Effector memory CD4-positive, alpha-beta T cell (primary cell): ENCODE measurements around the gene PDE7B.
"Not testable (repeated sequence)": the region's sequence is repeated elsewhere in the genome, so short reads cannot be mapped to it uniquely, and the experiment has no call there.

Experiments
- DNase-seq, 3 donors: peaks; one replicate each; pipeline ENCODE4 v3.0.0-alpha.2; 2020
- H3K27ac ChIP-seq: 2 replicates; pipeline ENCODE4 v1.7.0; 2013; ENCODE audit warnings: mild to moderate bottlenecking, low read length, moderate library complexity; ENCODE audit not compliant: insufficient read depth, poor library complexity, severe bottlenecking
- H3K27me3 ChIP-seq: replicated peaks from 2 replicates; pipeline ENCODE4 v1.7.0; 2013; ENCODE audit warnings: mild to moderate bottlenecking, low read length; ENCODE audit not compliant: insufficient read depth, control insufficient read depth, poor library complexity, severe bottlenecking
- H3K36me3 ChIP-seq: 2 replicates; pipeline ENCODE4 v1.7.0; 2013; ENCODE audit warnings: mild to moderate bottlenecking, low read length, moderate library complexity; ENCODE audit not compliant: control insufficient read depth, insufficient read depth
- H3K4me1 ChIP-seq: 2 replicates; pipeline ENCODE4 v1.7.0; 2013; ENCODE audit warnings: low read length, mild to moderate bottlenecking; ENCODE audit not compliant: control insufficient read depth, insufficient read depth, poor library complexity, severe bottlenecking
- H3K4me3 ChIP-seq: 2 replicates; pipeline ENCODE4 v1.7.0; 2013; ENCODE audit warnings: low read length, low read depth, mild to moderate bottlenecking; ENCODE audit not compliant: insufficient read depth, poor library complexity, severe bottlenecking
- H3K9me3 ChIP-seq: 2 replicates; pipeline ENCODE4 v1.7.0; 2013; ENCODE audit warnings: mild to moderate bottlenecking, low read length, moderate library complexity; ENCODE audit not compliant: control insufficient read depth

Gene PDE7B

DNA sequence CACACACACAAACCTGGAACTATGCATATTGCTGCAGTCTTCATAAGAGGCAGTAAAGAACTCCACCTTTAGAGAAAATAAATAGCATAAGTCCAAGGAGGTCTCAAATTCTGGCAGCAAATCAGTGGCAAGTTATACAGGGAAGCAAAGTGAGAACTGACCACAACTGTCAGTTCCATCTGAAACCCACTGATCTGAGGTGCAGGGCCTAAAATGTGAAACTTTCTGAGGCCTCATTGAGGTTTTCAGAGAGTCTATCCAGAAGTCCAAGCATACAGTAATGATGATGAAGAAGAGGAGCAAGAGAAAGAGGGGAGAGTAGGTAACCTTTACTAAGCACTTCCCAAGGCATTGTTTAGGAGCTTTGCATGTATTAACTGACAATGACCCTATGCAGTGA is 362.4 kb downstream of the PDE7B start:
- H3K4me1 ChIP-seq: no peaks in the 10 kb centered on the region

DNA sequence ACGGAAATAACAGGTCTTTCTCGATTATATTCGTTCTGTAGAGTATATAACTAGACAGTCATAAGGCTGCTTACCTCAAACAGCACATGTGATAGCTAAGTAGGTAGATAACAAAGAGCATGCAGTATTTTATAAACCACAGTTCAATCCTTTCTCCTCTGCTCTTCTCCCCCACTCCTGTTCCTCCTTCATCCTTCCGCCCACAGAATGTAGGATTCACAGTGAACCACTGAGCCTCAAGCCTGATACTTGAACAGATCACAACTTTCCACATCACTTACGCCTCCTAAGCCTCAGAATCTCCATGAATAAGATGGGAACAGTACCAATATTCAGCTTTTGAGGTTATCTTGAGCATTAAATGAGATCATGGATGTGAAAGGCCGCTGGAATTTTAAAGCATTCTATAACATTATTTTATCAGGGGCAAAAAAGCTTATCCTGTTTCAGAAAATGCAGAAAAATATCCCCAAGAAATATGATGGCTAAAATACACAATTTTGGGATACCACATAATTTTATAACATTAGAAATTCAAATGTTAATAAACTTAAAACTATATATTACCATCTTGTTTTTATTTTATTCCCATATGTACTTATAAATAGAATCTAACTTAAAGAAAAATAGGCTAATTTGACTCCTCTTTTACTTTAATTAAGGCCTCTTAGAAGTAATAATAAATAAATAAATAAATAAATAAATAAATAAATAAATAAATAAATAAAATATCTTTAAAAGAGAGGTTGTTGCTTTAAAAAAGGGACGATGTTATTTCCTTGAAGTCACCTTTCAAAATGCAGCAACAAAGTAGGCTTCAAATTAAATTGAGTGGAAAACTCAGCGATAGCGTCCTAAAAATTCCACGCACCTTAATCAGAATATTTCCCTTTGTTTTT is 365.3 kb downstream of the PDE7B start:
- no peak for DNase-seq
- H3K27me3 ChIP-seq: no peaks in the 10 kb centered on the region
- H3K27ac ChIP-seq: no peak overlapping the region
- no peaks in the 10 kb centered on the region for H3K4me1 ChIP-seq
- H3K36me3 ChIP-seq: no peaks in the 10 kb centered on the region
- no peaks in the 10 kb centered on the region for H3K9me3 ChIP-seq
- no peak overlapping the region for H3K4me3 ChIP-seq

More for the DNA sequence above, 362.4 kb downstream of the PDE7B start:
- Histone ChIP-seq H3K9me3 (no peaks in the 10 kb centered on the region), H3K27ac (no peak overlapping the region), H3K4me3 (no peak overlapping the region), H3K27me3 (no peaks in the 10 kb centered on the region), H3K36me3 (no peaks in the 10 kb centered on the region)
- DNase-seq: no peak

DNA sequence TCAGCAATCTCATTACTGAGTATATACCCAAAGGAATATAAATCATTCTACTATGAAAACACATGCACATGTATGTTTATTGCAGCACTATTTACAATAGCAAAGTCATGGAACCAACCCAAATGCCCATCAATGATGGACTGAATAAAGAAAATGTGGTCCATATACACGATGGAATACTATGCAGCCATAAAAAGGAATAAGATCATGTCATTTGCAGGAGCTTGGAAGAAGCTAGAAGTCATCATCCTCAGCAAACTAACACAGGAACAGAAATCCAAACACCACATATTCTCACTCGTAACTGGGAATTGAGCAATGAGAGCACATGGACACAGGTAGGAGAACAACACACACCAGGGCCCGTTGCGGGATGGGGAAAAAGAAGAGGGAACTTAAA is 373.5 kb downstream of the PDE7B start:
- not testable (repeated sequence) for H3K4me3 ChIP-seq, H3K27me3 ChIP-seq, H3K9me3 ChIP-seq, H3K4me1 ChIP-seq, DNase-seq, H3K27ac ChIP-seq, H3K36me3 ChIP-seq

DNA sequence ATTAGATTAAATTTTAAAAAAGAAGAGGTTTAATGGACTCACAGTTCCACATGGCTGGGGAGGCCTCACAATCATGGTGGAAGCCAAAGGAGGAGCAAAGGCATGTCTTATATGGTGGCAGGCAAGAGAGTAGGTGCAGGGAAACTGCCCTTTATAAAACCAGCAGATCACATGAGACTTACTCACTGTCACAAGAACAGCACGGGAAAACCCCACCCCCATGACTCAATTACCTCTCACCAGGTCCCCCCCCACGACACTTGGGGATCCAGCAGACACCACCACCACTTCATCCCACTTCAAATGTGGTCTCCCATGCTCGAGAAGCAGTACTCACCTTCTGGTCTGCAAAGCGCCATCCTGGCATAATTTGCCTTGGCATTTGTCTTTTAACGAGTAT is 374.0 kb downstream of the PDE7B start:
- Histone ChIP-seq H3K9me3 (no peaks in the 10 kb centered on the region), H3K36me3 (no peaks in the 10 kb centered on the region), H3K4me1 (no peaks in the 10 kb centered on the region), H3K4me3 (no peak overlapping the region), H3K27ac (no peak overlapping the region), H3K27me3 (no peaks in the 10 kb centered on the region)
- peak in 1 of 3 donors; percentile 3 for DNase-seq

DNA sequence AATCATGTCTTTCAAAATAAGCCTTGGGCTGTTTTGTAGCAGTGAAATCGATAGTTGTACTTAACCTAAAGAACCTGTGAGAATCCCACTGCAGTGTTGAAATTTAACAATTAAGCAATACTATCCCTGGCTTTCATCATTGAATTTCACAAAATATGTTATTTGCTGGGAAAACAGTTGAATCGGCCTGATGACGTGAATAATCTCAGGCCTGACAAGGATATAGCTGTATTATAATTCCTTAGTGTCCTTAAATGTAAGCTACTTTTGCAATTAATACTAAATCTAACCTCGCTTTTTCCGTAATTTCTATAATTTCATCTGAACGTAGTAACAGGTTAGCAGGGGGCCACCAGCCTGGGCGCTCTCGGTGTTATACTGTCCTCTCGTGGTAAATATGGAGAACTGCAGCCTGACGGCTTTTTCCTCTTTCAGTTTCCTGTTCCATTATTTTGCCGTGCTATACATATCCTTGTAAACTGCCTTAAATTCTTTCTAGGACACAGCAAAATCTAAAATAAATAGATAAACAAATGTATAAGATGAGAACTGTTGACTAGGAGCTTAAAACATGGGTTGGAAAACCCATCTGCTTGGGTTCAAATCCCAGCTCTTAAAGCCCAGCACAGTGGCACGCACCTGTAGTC is 374.6 kb downstream of the PDE7B start:
- peak; percentile 2 to 39 (median 14) for DNase-seq
- Histone ChIP-seq H3K27me3 (no peaks in the 10 kb centered on the region), H3K4me3 (peak overlapping the region; percentile 19), H3K27ac (no peak overlapping the region), H3K4me1 (no peaks in the 10 kb centered on the region), H3K36me3 (no peaks in the 10 kb centered on the region), H3K9me3 (no peaks in the 10 kb centered on the region)

DNA sequence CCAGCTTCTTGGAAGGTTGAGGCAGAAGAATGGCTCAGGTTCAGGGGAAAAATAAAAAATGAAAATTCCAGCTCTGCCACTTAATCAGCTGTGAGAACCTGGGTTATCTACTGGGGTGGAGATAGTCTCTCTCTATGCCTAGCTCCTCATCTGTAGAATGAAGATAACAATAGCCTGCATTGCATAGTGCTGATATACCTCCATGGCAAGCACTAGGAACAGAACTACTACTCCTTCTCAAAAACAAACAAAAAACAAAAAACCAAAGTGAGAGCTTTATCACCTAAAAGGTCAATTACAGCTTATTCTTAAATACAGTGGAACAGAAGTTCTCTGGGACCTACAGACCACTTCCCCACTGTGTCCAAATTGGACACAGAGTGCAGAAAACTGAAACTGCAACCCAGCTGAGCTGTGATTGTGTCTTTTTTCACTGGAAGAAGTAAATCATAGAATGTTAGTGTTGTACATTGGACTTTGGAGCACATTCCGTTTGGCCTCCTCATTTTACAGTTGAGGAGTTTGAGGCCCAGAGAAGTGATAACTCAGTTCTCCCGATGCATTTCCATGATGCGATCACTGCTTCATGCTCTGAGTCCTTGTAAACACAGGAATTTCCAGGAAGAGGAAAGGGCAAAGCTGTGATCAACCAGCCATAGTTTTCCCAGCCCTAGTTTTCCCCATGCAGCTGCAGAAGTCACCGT is 375.3 kb downstream of the PDE7B start:
- Histone ChIP-seq H3K27me3 (no peaks in the 10 kb centered on the region), H3K36me3 (no peaks in the 10 kb centered on the region), H3K4me1 (no peaks in the 10 kb centered on the region), H3K27ac (no peak overlapping the region), H3K4me3 (peak overlapping the region; percentile 19), H3K9me3 (no peaks in the 10 kb centered on the region)
- no peak for DNase-seq

DNA sequence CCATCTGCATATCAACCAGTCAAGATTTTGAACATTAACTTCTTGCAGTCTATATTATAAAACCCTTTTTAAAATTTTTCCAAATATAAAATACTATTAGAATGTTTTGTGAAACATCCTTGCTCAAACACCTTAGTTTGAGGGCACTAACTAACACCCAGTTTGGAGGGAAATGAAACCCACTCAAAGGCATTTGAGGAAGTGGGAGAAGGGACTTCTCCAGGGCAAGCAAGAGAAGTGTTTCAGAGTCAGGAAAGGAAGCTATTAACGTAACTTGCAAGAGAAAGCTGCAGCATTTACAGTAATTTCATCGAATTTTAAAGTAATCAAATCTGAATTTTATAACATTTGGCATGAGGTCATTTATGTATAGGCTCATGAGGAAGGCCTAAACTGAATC is 377.3 kb downstream of the PDE7B start:
- Histone ChIP-seq H3K9me3 (no peaks in the 10 kb centered on the region), H3K27ac (no peak overlapping the region), H3K36me3 (no peaks in the 10 kb centered on the region), H3K4me1 (no peaks in the 10 kb centered on the region), H3K27me3 (no peaks in the 10 kb centered on the region), H3K4me3 (no peak overlapping the region)
- DNase-seq: no peak

DNA sequence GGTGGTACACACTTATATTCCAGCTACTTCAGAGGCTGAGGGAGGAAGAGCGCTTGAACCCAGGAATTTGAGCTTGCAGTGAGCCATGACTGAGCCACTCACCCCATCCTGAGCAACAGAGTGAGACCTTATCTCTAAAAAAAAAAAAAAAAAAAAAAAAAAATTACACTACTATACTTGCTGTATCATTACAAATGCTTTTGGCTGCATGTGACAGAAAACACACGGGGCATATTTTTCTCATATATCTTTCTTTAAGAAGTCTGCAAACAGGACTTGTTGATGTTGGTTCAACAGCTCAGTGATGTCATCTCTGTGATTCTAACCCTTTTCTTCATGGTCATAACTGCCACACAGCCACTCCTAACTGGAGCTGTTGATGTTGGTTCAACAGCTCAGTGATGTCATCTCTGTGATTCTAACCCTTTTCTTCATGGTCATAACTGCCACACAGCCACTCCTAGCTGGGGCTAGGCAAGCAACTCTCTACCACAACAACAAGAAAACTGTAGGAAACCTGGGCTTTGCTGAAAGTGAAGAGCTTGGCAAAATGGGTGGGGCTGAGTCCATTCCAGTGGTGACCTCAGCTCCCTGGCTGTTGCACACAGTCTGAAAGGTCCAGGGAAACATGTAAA is 378.8 kb downstream of the PDE7B start:
- H3K36me3 ChIP-seq: no peaks in the 10 kb centered on the region
- no peaks in the 10 kb centered on the region for H3K27me3 ChIP-seq
- H3K27ac ChIP-seq: no peak overlapping the region
- H3K4me1 ChIP-seq: no peaks in the 10 kb centered on the region
- DNase-seq: no peak
- no peak overlapping the region for H3K4me3 ChIP-seq
- H3K9me3 ChIP-seq: no peaks in the 10 kb centered on the region

DNA sequence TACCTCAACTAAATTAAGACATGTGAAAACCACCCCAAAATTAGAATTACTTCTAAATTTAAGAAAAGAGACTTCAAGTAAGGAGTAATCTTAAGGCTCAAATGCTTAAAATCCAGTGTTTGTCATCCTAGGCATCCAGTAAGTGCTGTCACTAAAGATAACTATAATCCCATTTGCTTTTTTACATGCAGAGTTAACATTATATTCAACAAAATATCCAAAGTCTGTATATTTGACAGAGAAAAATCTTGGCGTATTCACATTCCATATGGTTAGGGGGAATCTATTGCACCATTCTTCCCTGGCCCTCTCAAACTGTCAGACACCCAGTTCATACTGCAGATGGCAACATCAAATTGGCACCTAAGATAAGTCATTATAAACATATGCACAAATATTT is 381.2 kb downstream of the PDE7B start:
- Histone ChIP-seq H3K4me1 (no peaks in the 10 kb centered on the region), H3K9me3 (no peaks in the 10 kb centered on the region), H3K4me3 (no peak overlapping the region), H3K36me3 (no peaks in the 10 kb centered on the region), H3K27ac (no peak overlapping the region), H3K27me3 (no peaks in the 10 kb centered on the region)
- no peak for DNase-seq
